Gastroesophageal sphincter (tissue), 3 donors: Measurements from ENCODE around the gene NCKAP5.

Source experiments
- CTCF ChIP-seq, 4 experiments: fragments of 200-600 bp in 2 of 4; fragments of 450-650 bp in 2 of 4; sonication (generic) in 1 of 4; IDR thresholded peaks; one replicate each; pipeline ENCODE4 v1.5.1; 2017 to 2019; ENCODE audit warnings: antibody characterized with exemption in 4 of 4, mild to moderate bottlenecking in 2 of 4, moderate library complexity in 2 of 4
- EP300 ChIP-seq: sonication (generic); formaldehyde crosslinking; IDR thresholded peaks from one replicate; pipeline ENCODE4 v1.6.1; 2017; ENCODE audit warnings: antibody characterized with exemption, mild to moderate bottlenecking
- POLR2AphosphoS5 ChIP-seq: sonication (generic); formaldehyde crosslinking; IDR thresholded peaks from one replicate; pipeline ENCODE4 v1.6.1; 2017; ENCODE audit warnings: antibody characterized with exemption

GRCh38 chr2:133490411-133490980, 77.8 kb downstream of the NCKAP5 start:
- TF ChIP-seq POLR2AphosphoS5 = no peak
- TF ChIP-seq CTCF (IDR thresholded peaks at IDR 0.05) = no peak
- no peak for TF ChIP-seq EP300
